Measurements from ENCODE around the gene MUTYH. TPM values are rescaled to one million over a fixed set of nuclear protein-coding genes. Genes with fewer than 3 reads are reported as not detected.
"Not testable (repeated sequence)": the region's sequence is repeated elsewhere in the genome, so short reads cannot be mapped to it uniquely, and the experiment has no call there.

Gene MUTYH
- total RNA-seq, 1 donor from 2014 or later, result 6.6 TPM

DNA sequence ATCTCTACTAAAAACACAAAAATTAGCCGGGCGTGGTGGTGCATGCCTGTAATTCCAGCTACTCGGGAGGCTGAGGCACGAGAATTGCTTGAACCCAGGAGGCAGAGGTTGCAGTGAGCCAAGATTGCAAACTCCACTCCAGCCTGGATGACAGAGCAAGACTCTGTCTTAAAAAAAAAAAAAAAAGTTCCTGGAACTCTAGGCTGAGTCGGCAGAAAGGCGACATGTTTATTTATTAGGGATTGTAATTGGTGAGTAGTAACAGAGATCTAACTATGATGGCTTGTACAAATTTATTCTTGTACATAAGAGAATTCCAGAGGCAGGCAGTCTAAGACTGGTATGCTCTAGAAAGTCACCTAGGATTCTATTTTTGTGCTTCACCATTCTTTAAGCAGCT lies 49.2 kb downstream of the MUTYH start:
- not testable (repeated sequence) for H3K27ac ChIP-seq (ENCODE audit: low read depth, low read length); H3K4me1 Mint-ChIP-seq (ENCODE audit: low read depth, unreplicated experiment); H2AFZ ChIP-seq (ENCODE audit: low read depth, low read length); H3K9me3 Mint-ChIP-seq (ENCODE audit: unreplicated experiment); H3K27ac Mint-ChIP-seq (ENCODE audit: unreplicated experiment); H3K9me3 ChIP-seq (ENCODE audit: insufficient read depth, low read depth, low read length); H3K4me2 ChIP-seq (ENCODE audit: low read length); H3K27me3 ChIP-seq (ENCODE audit: insufficient read depth, low read length); H3K4me1 ChIP-seq (ENCODE audit: insufficient read depth, low read length); H3K79me2 ChIP-seq (ENCODE audit: insufficient read depth, low read length); H3K4me3 ChIP-seq (ENCODE audit: insufficient read depth, low read depth, low read length); H3K9ac ChIP-seq (ENCODE audit: low read length); H4K20me1 ChIP-seq (ENCODE audit: insufficient read depth, low read length); H3K36me3 ChIP-seq (ENCODE audit: insufficient read depth, low read length); H3K4me3 Mint-ChIP-seq (ENCODE audit: unreplicated experiment); H3K36me3 Mint-ChIP-seq (ENCODE audit: low read depth, unreplicated experiment); DNase-seq (ENCODE audit: low read depth); H3K27me3 Mint-ChIP-seq (ENCODE audit: low read depth, unreplicated experiment); FAIRE-seq

DNA sequence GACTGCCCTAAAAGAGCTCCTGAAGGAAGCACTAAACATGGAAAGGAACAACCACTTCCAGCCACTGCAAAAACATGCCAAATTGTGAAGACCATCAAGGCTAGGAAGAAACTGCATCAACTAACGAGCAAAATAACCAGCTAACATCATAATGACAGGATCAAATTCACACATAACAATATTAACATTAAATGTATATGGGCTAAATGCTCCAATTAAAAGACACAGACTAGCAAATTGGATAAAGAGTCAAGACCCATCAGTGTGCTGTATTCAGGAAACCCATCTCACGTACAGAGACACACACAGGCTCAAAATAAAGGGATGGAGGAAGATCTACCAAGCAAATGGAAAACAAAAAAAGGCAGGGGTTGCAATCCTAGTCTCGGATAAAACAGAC lies 53.7 kb downstream of the MUTYH start:
- not testable (repeated sequence) for H3K27ac Mint-ChIP-seq (ENCODE audit: unreplicated experiment); H3K79me2 ChIP-seq (ENCODE audit: insufficient read depth, low read length); H4K20me1 ChIP-seq (ENCODE audit: insufficient read depth, low read length); H3K36me3 Mint-ChIP-seq (ENCODE audit: low read depth, unreplicated experiment); H3K27me3 ChIP-seq (ENCODE audit: insufficient read depth, low read length); H3K4me3 Mint-ChIP-seq (ENCODE audit: unreplicated experiment); H3K4me2 ChIP-seq (ENCODE audit: low read length); H3K27ac ChIP-seq (ENCODE audit: low read depth, low read length); H2AFZ ChIP-seq (ENCODE audit: low read depth, low read length); H3K9me3 Mint-ChIP-seq (ENCODE audit: unreplicated experiment); H3K27me3 Mint-ChIP-seq (ENCODE audit: low read depth, unreplicated experiment); H3K9me3 ChIP-seq (ENCODE audit: insufficient read depth, low read depth, low read length); H3K4me1 ChIP-seq (ENCODE audit: insufficient read depth, low read length); FAIRE-seq; H3K4me3 ChIP-seq (ENCODE audit: insufficient read depth, low read depth, low read length); H3K9ac ChIP-seq (ENCODE audit: low read length); DNase-seq (ENCODE audit: low read depth); H3K36me3 ChIP-seq (ENCODE audit: insufficient read depth, low read length); H3K4me1 Mint-ChIP-seq (ENCODE audit: low read depth, unreplicated experiment)

DNA sequence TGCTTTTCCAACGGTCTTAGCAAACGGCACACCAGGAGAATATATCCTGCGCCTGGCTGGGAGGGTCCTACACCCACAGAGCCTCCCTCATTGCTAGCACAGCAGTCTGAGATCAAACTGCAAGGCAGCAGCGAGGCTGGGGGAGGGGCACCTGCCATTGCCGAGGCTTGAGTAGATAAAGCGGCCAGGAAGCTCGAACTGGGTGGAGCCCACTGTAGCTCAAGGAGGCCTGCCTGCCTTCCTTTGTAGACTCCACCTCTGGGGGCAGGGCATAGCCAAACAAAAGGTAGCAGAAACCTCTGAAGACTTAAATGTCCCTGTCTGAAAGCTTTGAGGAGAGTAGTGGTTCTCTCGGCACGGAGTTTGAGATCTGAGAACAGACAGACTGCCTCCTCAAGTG lies 55.4 kb downstream of the MUTYH start:
- not testable (repeated sequence) for H3K4me3 Mint-ChIP-seq (ENCODE audit: unreplicated experiment); H3K36me3 Mint-ChIP-seq (ENCODE audit: low read depth, unreplicated experiment); H3K27me3 Mint-ChIP-seq (ENCODE audit: low read depth, unreplicated experiment); H3K79me2 ChIP-seq (ENCODE audit: insufficient read depth, low read length); H3K9me3 Mint-ChIP-seq (ENCODE audit: unreplicated experiment); H3K27ac ChIP-seq (ENCODE audit: low read depth, low read length); H3K4me1 ChIP-seq (ENCODE audit: insufficient read depth, low read length); H3K4me2 ChIP-seq (ENCODE audit: low read length); H3K27me3 ChIP-seq (ENCODE audit: insufficient read depth, low read length); H3K9me3 ChIP-seq (ENCODE audit: insufficient read depth, low read depth, low read length); H3K36me3 ChIP-seq (ENCODE audit: insufficient read depth, low read length); H3K4me3 ChIP-seq (ENCODE audit: insufficient read depth, low read depth, low read length); H3K4me1 Mint-ChIP-seq (ENCODE audit: low read depth, unreplicated experiment); H3K27ac Mint-ChIP-seq (ENCODE audit: unreplicated experiment); H2AFZ ChIP-seq (ENCODE audit: low read depth, low read length); DNase-seq (ENCODE audit: low read depth); FAIRE-seq; H3K9ac ChIP-seq (ENCODE audit: low read length); H4K20me1 ChIP-seq (ENCODE audit: insufficient read depth, low read length)

DNA sequence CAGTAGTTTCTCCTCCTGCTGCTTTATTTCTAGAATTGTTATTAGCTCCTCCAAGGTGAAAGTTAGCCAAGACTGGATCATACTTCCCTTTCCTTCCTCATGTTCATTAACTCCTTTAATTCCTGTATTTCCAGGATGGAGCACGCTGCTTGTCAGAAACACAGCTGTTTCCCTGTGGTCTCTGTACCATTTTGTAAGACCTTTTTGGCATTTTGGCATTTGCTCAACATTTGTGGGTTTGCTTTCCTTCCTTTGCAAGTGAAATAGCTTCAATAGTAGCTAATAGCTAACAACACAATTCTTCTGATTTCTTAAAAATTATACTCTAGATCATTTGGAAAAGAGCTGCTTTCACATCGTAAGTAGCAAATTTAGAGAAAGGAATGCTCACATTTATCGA lies 57.9 kb downstream of the MUTYH start:
- FAIRE-seq, result no peak
- no peak for TF ChIP-seq EZH2 (IDR thresholded peaks at IDR 0.05; ENCODE audit: insufficient read depth, low read length)
- TF ChIP-seq, protein P1, sequence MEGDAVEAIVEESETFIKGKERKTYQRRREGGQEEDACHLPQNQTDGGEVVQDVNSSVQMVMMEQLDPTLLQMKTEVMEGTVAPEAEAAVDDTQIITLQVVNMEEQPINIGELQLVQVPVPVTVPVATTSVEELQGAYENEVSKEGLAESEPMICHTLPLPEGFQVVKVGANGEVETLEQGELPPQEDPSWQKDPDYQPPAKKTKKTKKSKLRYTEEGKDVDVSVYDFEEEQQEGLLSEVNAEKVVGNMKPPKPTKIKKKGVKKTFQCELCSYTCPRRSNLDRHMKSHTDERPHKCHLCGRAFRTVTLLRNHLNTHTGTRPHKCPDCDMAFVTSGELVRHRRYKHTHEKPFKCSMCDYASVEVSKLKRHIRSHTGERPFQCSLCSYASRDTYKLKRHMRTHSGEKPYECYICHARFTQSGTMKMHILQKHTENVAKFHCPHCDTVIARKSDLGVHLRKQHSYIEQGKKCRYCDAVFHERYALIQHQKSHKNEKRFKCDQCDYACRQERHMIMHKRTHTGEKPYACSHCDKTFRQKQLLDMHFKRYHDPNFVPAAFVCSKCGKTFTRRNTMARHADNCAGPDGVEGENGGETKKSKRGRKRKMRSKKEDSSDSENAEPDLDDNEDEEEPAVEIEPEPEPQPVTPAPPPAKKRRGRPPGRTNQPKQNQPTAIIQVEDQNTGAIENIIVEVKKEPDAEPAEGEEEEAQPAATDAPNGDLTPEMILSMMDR (IDR thresholded peaks at IDR 0.05; ENCODE audit: insufficient read depth, low read depth, low read length), result no peak
- no peaks in the 10 kb centered on the region for H3K9me3 ChIP-seq (ENCODE audit: insufficient read depth, low read depth, low read length)
- Mint-ChIP-seq H3K4me3 (ENCODE audit: unreplicated experiment) (no peak overlapping the region), H3K36me3 (ENCODE audit: low read depth, unreplicated experiment) (no peaks in the 10 kb centered on the region), H3K9me3 (ENCODE audit: unreplicated experiment) (peaks cover 4% of the 10 kb centered on the region), H3K27ac (ENCODE audit: unreplicated experiment) (no peak overlapping the region), H3K27me3 (ENCODE audit: low read depth, unreplicated experiment) (no peaks in the 10 kb centered on the region), H3K4me1 (ENCODE audit: low read depth, unreplicated experiment) (no peaks in the 10 kb centered on the region)
- H3K36me3 ChIP-seq (ENCODE audit: insufficient read depth, low read length), result no peaks in the 10 kb centered on the region
- no peak overlapping the region for H3K4me3 ChIP-seq (ENCODE audit: insufficient read depth, low read depth, low read length)
- H4K20me1 ChIP-seq (ENCODE audit: insufficient read depth, low read length), result no peaks in the 10 kb centered on the region
- DNase-seq (ENCODE audit: low read depth), result no peak
- H3K79me2 ChIP-seq (ENCODE audit: insufficient read depth, low read length), result no peaks in the 10 kb centered on the region
- H3K4me1 ChIP-seq (ENCODE audit: insufficient read depth, low read length), result no peaks in the 10 kb centered on the region
- no peak overlapping the region for H3K4me2 ChIP-seq (ENCODE audit: low read length)
- no peak overlapping the region for H3K9ac ChIP-seq (ENCODE audit: low read length)
- no peak overlapping the region for H3K27ac ChIP-seq (ENCODE audit: low read depth, low read length)
- H2AFZ ChIP-seq (ENCODE audit: low read depth, low read length), result no peak overlapping the region
- no peaks in the 10 kb centered on the region for H3K27me3 ChIP-seq (ENCODE audit: insufficient read depth, low read length)

Other genes with a start within 250 kb of the MUTYH start
- gene ZSWIM5, start 133.8 kb downstream of the MUTYH start, total RNA-seq, result 0.79 and 1.1 TPM in 2 replicates
- gene HPDL, start 13.5 kb downstream of the MUTYH start, total RNA-seq, result 0.61 and 0.70 TPM in 2 replicates
- 4.3 TPM in 2 replicates for gene TOE1, start 270 bp downstream of the MUTYH start, total RNA-seq
- 1.7 and 2.0 TPM in 2 replicates for gene TESK2, start 150.7 kb upstream of the MUTYH start, total RNA-seq
- gene CCDC163, start 159.6 kb upstream of the MUTYH start, total RNA-seq, result 3.0 and 3.5 TPM in 2 replicates
- 5.4 and 6.2 TPM in 2 replicates for gene MMACHC, start 159.9 kb upstream of the MUTYH start, total RNA-seq
- gene PRDX1, start 181.4 kb upstream of the MUTYH start, total RNA-seq, result 861 and 986 TPM in 2 replicates
- gene AKR1A1, start 210.4 kb upstream of the MUTYH start, total RNA-seq, result 118 and 129 TPM in 2 replicates
- 46.2 and 55.9 TPM in 2 replicates for gene NASP, start 243.6 kb upstream of the MUTYH start, total RNA-seq